ENCODE results near the gene CDKAL1.

CDKAL1 gene

DNA sequence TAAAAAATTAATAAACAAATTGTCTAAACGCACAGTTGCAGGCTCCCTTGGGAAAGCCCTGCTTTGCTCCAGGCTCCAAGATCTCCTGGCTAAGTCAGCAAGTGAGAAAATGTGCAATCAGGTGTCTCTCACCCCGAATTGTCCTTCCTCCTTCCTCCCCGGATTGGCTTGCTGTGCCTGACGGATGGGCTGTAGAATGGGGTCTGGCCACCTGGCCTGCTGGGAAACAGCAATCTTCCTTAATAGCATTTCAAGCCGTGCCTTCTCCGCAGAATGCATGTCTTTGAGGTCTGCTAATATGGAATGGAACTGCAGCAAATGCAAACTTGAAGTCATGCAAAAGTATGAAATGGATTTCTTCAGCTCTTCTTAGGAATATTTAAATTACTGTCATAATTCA, 43.7 kb upstream of the CDKAL1 start:
- Histone ChIP-seq H3K4me2 (ENCODE audit: low read depth, low read length, poor library complexity, severe bottlenecking) (no peak overlapping the region), H3K36me3 (ENCODE audit: insufficient read depth, low read length) (peaks cover 74% of the 10 kb centered on the region), H3K4me3 (ENCODE audit: low read length, poor library complexity, severe bottlenecking) (no peak overlapping the region), H3K79me2 (ENCODE audit: insufficient read depth, low read length) (peaks cover 12% of the 10 kb centered on the region; the same call in 1 of the 2 replicates), H2AFZ (ENCODE audit: low read length) (no peak overlapping the region), H3F3A (ENCODE audit: low read depth) (no peaks in the 10 kb centered on the region), H3K9me3 (ENCODE audit: insufficient read depth, low read depth, low read length) (no peaks in the 10 kb centered on the region), H3K9me2 (replicated peaks; ENCODE audit: low read depth, low read length) (no peaks in the 10 kb centered on the region), H3K4me1 (ENCODE audit: insufficient read depth, low read length, poor library complexity, severe bottlenecking) (no peaks in the 10 kb centered on the region), H3K9ac (ENCODE audit: low read depth, low read length, poor library complexity, severe bottlenecking) (no peak overlapping the region), H3K27me3 (ENCODE audit: insufficient read depth, low read length, poor library complexity, severe bottlenecking) (no peaks in the 10 kb centered on the region), H4K20me1 (ENCODE audit: insufficient read depth, low read length, poor library complexity, severe bottlenecking) (no peaks in the 10 kb centered on the region)
- TF ChIP-seq, protein P1, sequence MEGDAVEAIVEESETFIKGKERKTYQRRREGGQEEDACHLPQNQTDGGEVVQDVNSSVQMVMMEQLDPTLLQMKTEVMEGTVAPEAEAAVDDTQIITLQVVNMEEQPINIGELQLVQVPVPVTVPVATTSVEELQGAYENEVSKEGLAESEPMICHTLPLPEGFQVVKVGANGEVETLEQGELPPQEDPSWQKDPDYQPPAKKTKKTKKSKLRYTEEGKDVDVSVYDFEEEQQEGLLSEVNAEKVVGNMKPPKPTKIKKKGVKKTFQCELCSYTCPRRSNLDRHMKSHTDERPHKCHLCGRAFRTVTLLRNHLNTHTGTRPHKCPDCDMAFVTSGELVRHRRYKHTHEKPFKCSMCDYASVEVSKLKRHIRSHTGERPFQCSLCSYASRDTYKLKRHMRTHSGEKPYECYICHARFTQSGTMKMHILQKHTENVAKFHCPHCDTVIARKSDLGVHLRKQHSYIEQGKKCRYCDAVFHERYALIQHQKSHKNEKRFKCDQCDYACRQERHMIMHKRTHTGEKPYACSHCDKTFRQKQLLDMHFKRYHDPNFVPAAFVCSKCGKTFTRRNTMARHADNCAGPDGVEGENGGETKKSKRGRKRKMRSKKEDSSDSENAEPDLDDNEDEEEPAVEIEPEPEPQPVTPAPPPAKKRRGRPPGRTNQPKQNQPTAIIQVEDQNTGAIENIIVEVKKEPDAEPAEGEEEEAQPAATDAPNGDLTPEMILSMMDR (conservative IDR thresholded peaks at IDR 0.05; ENCODE audit: low read length), result no peak
- TF ChIP-seq EZH2phosphoT487 (IDR thresholded peaks at IDR 0.05; ENCODE audit: borderline replicate concordance), result no peak

DNA sequence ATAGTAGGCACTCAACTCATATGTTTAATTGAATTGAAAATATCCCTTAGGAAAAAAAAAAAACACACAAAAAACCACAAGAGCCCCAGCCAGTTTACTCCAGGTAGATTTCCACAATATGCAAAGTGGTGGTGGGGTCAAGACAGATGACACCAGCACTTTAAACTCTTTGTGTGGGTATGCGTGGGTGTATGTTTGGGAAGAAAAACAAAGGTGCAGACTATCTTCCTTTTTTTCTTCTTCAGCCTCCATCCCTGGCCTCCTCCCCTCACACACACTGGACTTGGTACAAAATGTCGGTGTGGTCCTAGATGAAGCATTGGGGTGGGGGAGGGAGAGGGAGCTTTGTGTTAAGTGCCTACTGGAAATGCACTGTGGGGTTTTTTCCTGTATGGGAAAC, 42.2 kb upstream of the CDKAL1 start:
- Histone ChIP-seq H3K79me2 (ENCODE audit: insufficient read depth, low read length) (peaks cover 12% of the 10 kb centered on the region; the same call in 1 of the 2 replicates), H3K4me2 (ENCODE audit: low read depth, low read length, poor library complexity, severe bottlenecking) (no peak overlapping the region), H3K9me2 (replicated peaks; ENCODE audit: low read depth, low read length) (no peaks in the 10 kb centered on the region), H2AFZ (ENCODE audit: low read length) (no peak overlapping the region), H4K20me1 (ENCODE audit: insufficient read depth, low read length, poor library complexity, severe bottlenecking) (no peaks in the 10 kb centered on the region), H3K9ac (ENCODE audit: low read depth, low read length, poor library complexity, severe bottlenecking) (no peak overlapping the region), H3K27me3 (ENCODE audit: insufficient read depth, low read length, poor library complexity, severe bottlenecking) (no peaks in the 10 kb centered on the region), H3F3A (ENCODE audit: low read depth) (no peaks in the 10 kb centered on the region), H3K36me3 (ENCODE audit: insufficient read depth, low read length) (peaks cover 60% of the 10 kb centered on the region), H3K4me1 (ENCODE audit: insufficient read depth, low read length, poor library complexity, severe bottlenecking) (no peaks in the 10 kb centered on the region), H3K9me3 (ENCODE audit: insufficient read depth, low read depth, low read length) (no peaks in the 10 kb centered on the region), H3K4me3 (ENCODE audit: low read length, poor library complexity, severe bottlenecking) (no peak overlapping the region)
- TF ChIP-seq, protein P1 (conservative IDR thresholded peaks at IDR 0.05; ENCODE audit: low read length), result no peak
- TF ChIP-seq EZH2phosphoT487 (IDR thresholded peaks at IDR 0.05; ENCODE audit: borderline replicate concordance), result no peak

DNA sequence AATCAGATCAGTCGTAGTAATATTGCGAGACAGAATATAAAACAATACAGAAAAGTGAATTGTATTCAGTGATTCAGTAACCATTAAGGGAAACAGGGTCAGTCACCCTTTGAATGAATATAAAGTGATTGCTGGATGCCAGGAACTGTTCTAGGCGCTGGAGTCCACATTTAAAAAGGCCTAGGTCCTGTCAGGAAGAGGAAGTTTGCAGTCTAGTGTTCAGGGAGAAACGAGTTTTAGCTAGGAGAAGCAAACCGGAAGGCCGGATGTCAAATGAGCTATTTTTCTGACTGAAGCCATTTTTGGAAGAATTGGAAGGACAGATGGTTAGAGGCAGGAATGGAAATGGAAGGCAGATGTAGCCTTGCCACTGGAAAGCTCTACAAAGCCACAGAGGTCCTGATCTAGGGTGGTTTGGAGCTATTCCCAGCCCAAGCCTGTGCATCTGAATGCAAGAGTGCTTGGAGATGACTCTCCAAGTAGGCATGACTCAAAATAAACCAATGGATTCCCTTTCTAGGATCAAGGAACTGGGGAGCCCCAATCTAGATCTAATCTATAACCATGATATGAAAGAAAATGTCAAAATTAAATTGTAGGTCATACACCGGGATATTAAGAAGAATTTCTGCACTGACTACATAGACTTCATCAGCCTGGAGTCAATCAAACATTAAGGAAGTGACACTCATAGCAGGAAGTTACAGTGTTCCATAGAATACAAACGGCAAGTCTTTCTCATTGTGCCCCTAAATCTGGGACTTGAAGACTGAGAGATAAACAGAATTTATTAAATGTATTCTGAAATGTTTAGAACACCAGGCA, 36.8 kb upstream of the CDKAL1 start:
- no peaks in the 10 kb centered on the region for H3K4me1 ChIP-seq (ENCODE audit: insufficient read depth, low read length, poor library complexity, severe bottlenecking)
- no peaks in the 10 kb centered on the region for H3K79me2 ChIP-seq (ENCODE audit: insufficient read depth, low read length)
- H3K9me3 ChIP-seq (ENCODE audit: insufficient read depth, low read depth, low read length), result no peaks in the 10 kb centered on the region
- no peaks in the 10 kb centered on the region for H3K27me3 ChIP-seq (ENCODE audit: insufficient read depth, low read length, poor library complexity, severe bottlenecking)
- no peak for TF ChIP-seq EZH2phosphoT487 (IDR thresholded peaks at IDR 0.05; ENCODE audit: borderline replicate concordance)
- TF ChIP-seq, protein P1 (conservative IDR thresholded peaks at IDR 0.05; ENCODE audit: low read length), result no peak
- no peaks in the 10 kb centered on the region for H3F3A ChIP-seq (ENCODE audit: low read depth)
- no peak overlapping the region for H3K9ac ChIP-seq (ENCODE audit: low read depth, low read length, poor library complexity, severe bottlenecking)
- no peak overlapping the region for H2AFZ ChIP-seq (ENCODE audit: low read length)
- no peak overlapping the region for H3K4me3 ChIP-seq (ENCODE audit: low read length, poor library complexity, severe bottlenecking)
- no peak overlapping the region for H3K4me2 ChIP-seq (ENCODE audit: low read depth, low read length, poor library complexity, severe bottlenecking)
- no peaks in the 10 kb centered on the region for H4K20me1 ChIP-seq (ENCODE audit: insufficient read depth, low read length, poor library complexity, severe bottlenecking)
- H3K36me3 ChIP-seq (ENCODE audit: insufficient read depth, low read length), result peaks cover 7% of the 10 kb centered on the region; the same call in 1 of the 2 replicates
- no peaks in the 10 kb centered on the region for H3K9me2 ChIP-seq (replicated peaks; ENCODE audit: low read depth, low read length)
